Astrocyte (in vitro differentiated cells and primary cell): ENCODE data around the gene MVP.
"Not testable (repeated sequence)": the region's sequence is repeated elsewhere in the genome, so short reads cannot be mapped to it uniquely, and the experiment has no call there.

Source experiments
- EZH2 ChIP-seq: IDR thresholded peaks from 2 replicates; pipeline ENCODE4 v1.6.1; 2012; ENCODE audit warnings: mild to moderate bottlenecking, low read length, inconsistent platforms; ENCODE audit not compliant: insufficient read depth
- TF ChIP-seq, protein P1 (sequence below): IDR thresholded peaks from 2 replicates; pipeline ENCODE4 v1.5.1; 2011; ENCODE audit warnings: low read depth, mild to moderate bottlenecking, inconsistent platforms, low read length, moderate library complexity; ENCODE audit not compliant: insufficient read depth

GRCh38 chr16:29783094-29783953, 36.9 kb upstream of the MVP start:
- TF ChIP-seq, protein P1, sequence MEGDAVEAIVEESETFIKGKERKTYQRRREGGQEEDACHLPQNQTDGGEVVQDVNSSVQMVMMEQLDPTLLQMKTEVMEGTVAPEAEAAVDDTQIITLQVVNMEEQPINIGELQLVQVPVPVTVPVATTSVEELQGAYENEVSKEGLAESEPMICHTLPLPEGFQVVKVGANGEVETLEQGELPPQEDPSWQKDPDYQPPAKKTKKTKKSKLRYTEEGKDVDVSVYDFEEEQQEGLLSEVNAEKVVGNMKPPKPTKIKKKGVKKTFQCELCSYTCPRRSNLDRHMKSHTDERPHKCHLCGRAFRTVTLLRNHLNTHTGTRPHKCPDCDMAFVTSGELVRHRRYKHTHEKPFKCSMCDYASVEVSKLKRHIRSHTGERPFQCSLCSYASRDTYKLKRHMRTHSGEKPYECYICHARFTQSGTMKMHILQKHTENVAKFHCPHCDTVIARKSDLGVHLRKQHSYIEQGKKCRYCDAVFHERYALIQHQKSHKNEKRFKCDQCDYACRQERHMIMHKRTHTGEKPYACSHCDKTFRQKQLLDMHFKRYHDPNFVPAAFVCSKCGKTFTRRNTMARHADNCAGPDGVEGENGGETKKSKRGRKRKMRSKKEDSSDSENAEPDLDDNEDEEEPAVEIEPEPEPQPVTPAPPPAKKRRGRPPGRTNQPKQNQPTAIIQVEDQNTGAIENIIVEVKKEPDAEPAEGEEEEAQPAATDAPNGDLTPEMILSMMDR, result not testable (repeated sequence)
- TF ChIP-seq EZH2, result not testable (repeated sequence)
